A673 (cell line): ENCODE data around the gene ADAMTS7. TPM values are rescaled to one million over a fixed set of nuclear protein-coding genes. Genes with fewer than 3 reads are reported as not detected.
"Not testable (repeated sequence)": the region's sequence is repeated elsewhere in the genome, so short reads cannot be mapped to it uniquely, and the experiment has no call there.

ENCODE experiments used
- BruUV-seq: library from RNA; stranded (reverse); fragments of 400-500 nt; replicated peaks from 2 replicates; lab custom pipeline; 2021; lab: Mats Ljungman, UMichigan
- CTCF ChIA-PET: fragments of 300-600 bp; sonication (Branson Sonifier 250); formaldehyde crosslinking; loops from one replicate; lab custom pipeline; 2022; ENCODE audit warnings: antibody characterized with exemption; lab: Charles Lee
- POLR2A ChIA-PET: fragments of 300-600 bp; sonication (Branson Sonifier 250); formaldehyde crosslinking; loops from one replicate; lab custom pipeline; 2022; ENCODE audit warnings: antibody characterized with exemption; ENCODE audit not compliant: low non-redundant PET; lab: Charles Lee
- DNase-seq: peaks from one replicate; pipeline ENCODE4 v3.0.0-alpha.2; 2015; ENCODE audit warnings: low spot score
- H3K27ac ChIP-seq: fragments of 200-600 bp; sonication (generic); 2 replicates; pipeline ENCODE4 v1.5.1; 2016; ENCODE audit warnings: mixed run types, low read depth, mild to moderate bottlenecking, mixed read lengths, antibody characterized with exemption, low read length; ENCODE audit not compliant: poor library complexity, severe bottlenecking
- H3K27me3 ChIP-seq: fragments of 200-600 bp; sonication (generic); replicated peaks from 2 replicates; pipeline ENCODE4 v1.6.1; 2017; ENCODE audit warnings: mixed run types, low read depth, mild to moderate bottlenecking, mixed read lengths, antibody characterized with exemption, low read length; ENCODE audit not compliant: insufficient read depth, poor library complexity
- H3K36me3 ChIP-seq: fragments of 200-600 bp; sonication (generic); 2 replicates; pipeline ENCODE4 v1.6.1; 2016; ENCODE audit warnings: mixed run types, mild to moderate bottlenecking, mixed read lengths, antibody characterized with exemption, low read length; ENCODE audit not compliant: insufficient read depth, poor library complexity, severe bottlenecking
- H3K4me1 ChIP-seq: fragments of 200-600 bp; sonication (generic); 2 replicates; pipeline ENCODE4 v1.6.1; 2017; ENCODE audit warnings: mixed run types, mild to moderate bottlenecking, mixed read lengths, antibody characterized with exemption, low read length; ENCODE audit not compliant: insufficient read depth, poor library complexity, severe bottlenecking
- H3K4me3 ChIP-seq: fragments of 200-600 bp; sonication (generic); 2 replicates; pipeline ENCODE4 v1.5.1; 2016; ENCODE audit warnings: low read depth, mixed run types, mild to moderate bottlenecking, mixed read lengths, low read length; ENCODE audit not compliant: poor library complexity, severe bottlenecking
- H3K9me3 ChIP-seq: fragments of 200-600 bp; sonication (generic); 2 replicates; pipeline ENCODE4 v1.6.1; 2016; ENCODE audit warnings: mixed run types, low read depth, mild to moderate bottlenecking, mixed read lengths, antibody characterized with exemption, low read length; ENCODE audit not compliant: poor library complexity, severe bottlenecking
- EZH2 ChIP-seq: fragments of 200-600 bp; sonication (generic); IDR thresholded peaks from 2 replicates; pipeline ENCODE4 v1.6.1; 2017; ENCODE audit warnings: borderline replicate concordance, low read depth, mild to moderate bottlenecking, mixed read lengths, antibody characterized with exemption, low read length; ENCODE audit not compliant: poor library complexity, severe bottlenecking
- intact Hi-C: fragments of 100-400 bp; cut with micrococcal nuclease; formaldehyde crosslinking; loops from one replicate; pipeline ENCODE4 v1.10.0; 2022; ENCODE audit not compliant: unreplicated experiment
- total RNA-seq: library from RNA; stranded (reverse); gene quantifications from 2 replicates; pipeline ENCODE4 v1.2.3, GENCODE V29; 2021
- TF ChIP-seq, protein P1 (sequence below): fragments of 300-800, 200-600 bp; sonication (generic); conservative IDR thresholded peaks from 2 replicates; pipeline ENCODE4 v1.5.1; 2017; ENCODE audit warnings: low read depth, mild to moderate bottlenecking, antibody characterized with exemption, low read length, moderate library complexity, mixed read lengths

The ADAMTS7 gene
- total RNA-seq, 1 experiment from 2014 or later, result 0.41 TPM

DNA sequence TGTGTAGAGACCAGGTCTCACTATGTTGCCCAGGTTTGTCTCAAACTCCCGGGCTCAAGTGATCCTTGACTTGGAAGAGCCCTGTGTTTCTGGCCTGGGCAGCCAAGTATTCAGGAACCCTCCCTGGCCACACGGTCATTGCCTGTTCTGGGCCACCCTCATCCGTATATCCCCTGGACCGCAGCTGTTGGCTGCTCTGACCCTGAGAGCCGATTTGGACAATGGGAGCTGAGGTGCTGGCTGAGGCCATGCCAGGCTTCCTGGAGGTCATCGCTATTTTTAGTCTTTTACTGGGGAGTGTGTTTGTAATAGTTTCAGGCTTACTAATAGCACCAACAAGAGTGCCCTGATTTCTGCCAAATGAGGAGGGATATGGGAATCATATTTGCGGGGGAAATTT lies 60.7 kb downstream of the ADAMTS7 start:
- CTCF ChIA-PET, result interaction anchor here (1.4 kb wide), 1 partner anchor 10 kb away, joined by 4 read pairs; no protein-coding TSS in a partner anchor
- intact Hi-C loops, result no loop called here
- TF ChIP-seq, protein P1, sequence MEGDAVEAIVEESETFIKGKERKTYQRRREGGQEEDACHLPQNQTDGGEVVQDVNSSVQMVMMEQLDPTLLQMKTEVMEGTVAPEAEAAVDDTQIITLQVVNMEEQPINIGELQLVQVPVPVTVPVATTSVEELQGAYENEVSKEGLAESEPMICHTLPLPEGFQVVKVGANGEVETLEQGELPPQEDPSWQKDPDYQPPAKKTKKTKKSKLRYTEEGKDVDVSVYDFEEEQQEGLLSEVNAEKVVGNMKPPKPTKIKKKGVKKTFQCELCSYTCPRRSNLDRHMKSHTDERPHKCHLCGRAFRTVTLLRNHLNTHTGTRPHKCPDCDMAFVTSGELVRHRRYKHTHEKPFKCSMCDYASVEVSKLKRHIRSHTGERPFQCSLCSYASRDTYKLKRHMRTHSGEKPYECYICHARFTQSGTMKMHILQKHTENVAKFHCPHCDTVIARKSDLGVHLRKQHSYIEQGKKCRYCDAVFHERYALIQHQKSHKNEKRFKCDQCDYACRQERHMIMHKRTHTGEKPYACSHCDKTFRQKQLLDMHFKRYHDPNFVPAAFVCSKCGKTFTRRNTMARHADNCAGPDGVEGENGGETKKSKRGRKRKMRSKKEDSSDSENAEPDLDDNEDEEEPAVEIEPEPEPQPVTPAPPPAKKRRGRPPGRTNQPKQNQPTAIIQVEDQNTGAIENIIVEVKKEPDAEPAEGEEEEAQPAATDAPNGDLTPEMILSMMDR, result no peak
- TF ChIP-seq EZH2, result no peak
- POLR2A ChIA-PET, result interaction anchor here (0.6 kb wide), 1 partner anchor 8 kb away, joined by 3 read pairs; no protein-coding TSS in a partner anchor
- H3K4me1 ChIP-seq, result no peaks in the 10 kb centered on the region
- no peak for DNase-seq
- BruUV-seq, result no TSS peak
- H3K27ac ChIP-seq, result no peak overlapping the region
- no peaks in the 10 kb centered on the region for H3K27me3 ChIP-seq
- H3K4me3 ChIP-seq, result no peak overlapping the region
- no peaks in the 10 kb centered on the region for H3K36me3 ChIP-seq
- no peaks in the 10 kb centered on the region for H3K9me3 ChIP-seq

DNA sequence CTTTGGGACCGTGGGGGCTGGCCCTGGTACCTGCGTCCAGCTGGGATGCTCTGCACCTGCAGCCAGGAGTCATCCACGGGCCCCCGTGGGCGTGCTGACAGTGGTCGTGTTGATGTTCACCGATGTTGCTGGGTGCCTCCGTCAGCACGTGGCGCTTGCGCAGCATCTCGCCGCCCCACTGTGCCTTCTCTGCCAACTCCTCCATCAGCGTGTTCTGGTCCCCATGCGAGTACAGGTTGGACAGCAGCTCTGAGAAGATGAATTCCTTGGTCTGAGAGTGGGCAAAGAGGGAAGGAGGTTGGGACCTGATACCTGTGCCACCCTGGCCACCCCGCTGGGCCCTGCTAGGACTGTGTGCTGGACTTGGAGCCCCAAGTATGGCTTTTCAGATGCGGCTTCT lies 61.4 kb downstream of the ADAMTS7 start:
- intact Hi-C loops, result no loop called here
- no peak for DNase-seq
- no peaks in the 10 kb centered on the region for H3K9me3 ChIP-seq
- CTCF ChIA-PET, result no interaction called here
- no peak overlapping the region for H3K27ac ChIP-seq
- H3K36me3 ChIP-seq, result no peaks in the 10 kb centered on the region
- no peaks in the 10 kb centered on the region for H3K4me1 ChIP-seq
- BruUV-seq, result no TSS peak
- TF ChIP-seq, protein P1, result no peak
- TF ChIP-seq EZH2, result no peak
- no peaks in the 10 kb centered on the region for H3K27me3 ChIP-seq
- POLR2A ChIA-PET, result interaction anchor here (0.6 kb wide), 1 partner anchor 9 kb away, joined by 3 read pairs; no protein-coding TSS in a partner anchor
- H3K4me3 ChIP-seq, result no peak overlapping the region

DNA sequence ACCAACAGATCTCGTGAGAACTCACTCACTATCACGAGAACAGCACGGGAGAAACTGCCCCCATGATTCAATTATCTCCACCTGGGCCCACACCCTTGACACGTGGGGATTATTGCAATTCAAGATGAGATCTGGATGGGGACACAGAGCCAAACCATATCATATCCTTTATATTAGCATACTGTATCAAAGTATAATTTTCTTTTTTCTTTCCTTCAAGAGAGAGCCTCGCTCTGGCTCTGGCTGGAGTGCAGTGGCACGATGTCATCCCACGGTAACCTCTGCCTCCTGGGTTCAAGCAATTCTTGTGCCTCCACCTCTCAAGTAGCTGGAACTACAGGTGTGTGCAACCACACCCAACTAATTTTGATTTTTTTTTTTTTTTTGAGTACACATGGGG lies 63.4 kb downstream of the ADAMTS7 start:
- H3K36me3 ChIP-seq, intact Hi-C loops, H3K9me3 ChIP-seq, H3K27me3 ChIP-seq, H3K27ac ChIP-seq, POLR2A ChIA-PET, CTCF ChIA-PET, BruUV-seq, DNase-seq, H3K4me3 ChIP-seq, H3K4me1 ChIP-seq: not testable (repeated sequence)

DNA sequence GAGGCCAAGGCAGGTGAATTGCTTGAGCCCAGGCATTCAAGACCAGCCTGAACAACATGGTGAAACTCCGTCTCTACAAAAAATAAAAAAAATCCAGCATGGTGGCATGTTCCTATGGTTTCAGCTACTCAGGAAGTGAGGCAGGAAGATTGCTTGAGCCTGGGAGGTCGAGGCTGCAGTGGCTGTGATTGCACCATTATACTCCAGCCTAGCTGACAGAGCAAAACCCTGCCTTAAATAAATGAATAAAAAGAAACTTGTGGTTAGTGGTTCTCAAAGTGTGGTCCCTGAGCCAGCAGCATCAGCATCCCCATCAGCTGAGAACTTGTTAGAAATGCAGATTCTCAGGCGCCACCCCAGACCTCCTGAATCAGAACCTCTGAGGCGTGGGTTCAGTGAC lies 69.6 kb downstream of the ADAMTS7 start:
- H3K4me1 ChIP-seq, H3K36me3 ChIP-seq, H3K27ac ChIP-seq, DNase-seq, H3K4me3 ChIP-seq, H3K9me3 ChIP-seq, BruUV-seq, POLR2A ChIA-PET, CTCF ChIA-PET, H3K27me3 ChIP-seq: not testable (repeated sequence)
- intact Hi-C loops, result loop anchor here (2.0 kb wide), 1 partner anchor 103 kb away; no protein-coding TSS in a partner anchor
